Measurements from ENCODE around the gene JAZF1.

DNA sequence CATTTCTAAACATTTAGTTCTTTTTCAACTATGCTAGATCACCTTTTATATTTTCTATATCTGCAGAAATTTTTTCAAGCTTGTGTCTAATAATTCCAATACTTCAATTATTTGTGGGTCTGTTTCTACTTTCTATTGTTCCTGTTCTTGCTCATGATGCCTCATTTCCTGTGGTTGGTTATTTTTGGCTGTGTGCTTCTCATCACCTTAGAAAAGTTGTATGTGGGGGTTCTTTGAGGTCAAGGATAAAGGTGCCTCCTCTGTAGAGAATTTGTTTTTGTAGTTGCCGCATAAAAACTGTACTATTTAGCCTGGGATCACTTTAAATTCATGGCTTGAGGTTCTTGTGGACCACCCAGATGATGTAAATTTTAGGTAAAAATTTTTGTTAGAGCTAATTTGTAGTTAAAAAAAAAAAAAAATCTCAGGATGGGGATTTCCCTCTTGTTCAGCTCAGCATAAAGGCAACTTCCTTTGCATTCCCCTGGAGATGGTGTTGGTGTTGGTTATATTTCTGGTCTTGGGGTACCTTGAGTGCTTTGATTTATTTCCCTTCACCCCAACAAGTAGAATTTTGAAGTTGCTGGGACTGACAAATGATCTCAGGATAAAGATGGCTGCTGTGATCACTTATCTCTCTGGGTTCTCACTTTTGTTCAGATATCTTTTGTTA is 27.0 kb upstream of the JAZF1 start:
- no peak for TF ChIP-seq EZH2 (IDR thresholded peaks at IDR 0.05; ENCODE audit: insufficient read depth, poor library complexity, severe bottlenecking)
- TF ChIP-seq EZH2phosphoT487 (IDR thresholded peaks at IDR 0.05; ENCODE audit: insufficient read depth, low read depth), result no peak

All from GM23248 (cell line).